AG10803 (cell line): ENCODE results near the gene LRP1.

Source experiments
- DNase-seq: peaks from one replicate; pipeline ENCODE4 v3.0.0; 2010; ENCODE audit warnings: low read depth
- H3K4me3 ChIP-seq: 2 replicates; pipeline ENCODE4 v1.5.1; 2011; ENCODE audit warnings: mild to moderate bottlenecking, low read length, control low read depth
- TF ChIP-seq, protein P1 (sequence below): conservative IDR thresholded peaks from 2 replicates; pipeline ENCODE4 v1.5.1; 2011; ENCODE audit warnings: mild to moderate bottlenecking, low read length, control low read depth, inconsistent platforms

The LRP1 gene

DNA sequence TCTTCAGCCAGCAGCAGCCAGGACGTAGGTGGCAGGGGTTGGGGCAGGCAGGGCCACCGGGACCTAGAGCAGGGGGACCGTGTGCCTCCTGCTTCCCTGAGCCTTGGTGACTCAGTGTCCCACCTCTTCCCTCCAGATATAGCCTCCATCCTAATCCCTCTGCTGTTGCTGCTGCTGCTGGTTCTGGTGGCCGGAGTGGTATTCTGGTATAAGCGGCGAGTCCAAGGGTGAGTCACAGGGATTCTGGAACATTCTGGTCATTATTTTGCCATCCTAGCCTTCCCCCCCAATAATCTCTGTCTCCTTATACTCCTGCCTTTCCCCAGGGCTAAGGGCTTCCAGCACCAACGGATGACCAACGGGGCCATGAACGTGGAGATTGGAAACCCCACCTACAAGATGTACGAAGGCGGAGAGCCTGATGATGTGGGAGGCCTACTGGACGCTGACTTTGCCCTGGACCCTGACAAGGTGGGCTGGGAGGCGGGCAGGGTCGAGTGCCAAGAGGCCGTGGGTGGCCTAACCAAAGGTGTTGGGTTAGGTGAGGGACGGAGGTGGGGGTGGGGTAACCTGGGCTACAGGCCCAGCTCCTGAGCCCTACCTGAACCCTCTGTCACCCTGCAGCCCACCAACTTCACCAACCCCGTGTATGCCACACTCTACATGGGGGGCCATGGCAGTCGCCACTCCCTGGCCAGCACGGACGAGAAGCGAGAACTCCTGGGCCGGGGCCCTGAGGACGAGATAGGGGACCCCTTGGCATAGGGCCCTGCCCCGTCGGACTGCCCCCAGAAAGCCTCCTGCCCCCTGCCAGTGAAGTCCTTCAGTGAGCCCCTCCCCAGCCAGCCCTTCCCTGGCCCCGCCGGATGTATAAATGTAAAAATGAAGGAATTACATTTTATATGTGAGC lies 83.8 kb downstream of the LRP1 start:
- TF ChIP-seq, protein P1, sequence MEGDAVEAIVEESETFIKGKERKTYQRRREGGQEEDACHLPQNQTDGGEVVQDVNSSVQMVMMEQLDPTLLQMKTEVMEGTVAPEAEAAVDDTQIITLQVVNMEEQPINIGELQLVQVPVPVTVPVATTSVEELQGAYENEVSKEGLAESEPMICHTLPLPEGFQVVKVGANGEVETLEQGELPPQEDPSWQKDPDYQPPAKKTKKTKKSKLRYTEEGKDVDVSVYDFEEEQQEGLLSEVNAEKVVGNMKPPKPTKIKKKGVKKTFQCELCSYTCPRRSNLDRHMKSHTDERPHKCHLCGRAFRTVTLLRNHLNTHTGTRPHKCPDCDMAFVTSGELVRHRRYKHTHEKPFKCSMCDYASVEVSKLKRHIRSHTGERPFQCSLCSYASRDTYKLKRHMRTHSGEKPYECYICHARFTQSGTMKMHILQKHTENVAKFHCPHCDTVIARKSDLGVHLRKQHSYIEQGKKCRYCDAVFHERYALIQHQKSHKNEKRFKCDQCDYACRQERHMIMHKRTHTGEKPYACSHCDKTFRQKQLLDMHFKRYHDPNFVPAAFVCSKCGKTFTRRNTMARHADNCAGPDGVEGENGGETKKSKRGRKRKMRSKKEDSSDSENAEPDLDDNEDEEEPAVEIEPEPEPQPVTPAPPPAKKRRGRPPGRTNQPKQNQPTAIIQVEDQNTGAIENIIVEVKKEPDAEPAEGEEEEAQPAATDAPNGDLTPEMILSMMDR = peak; percentile 14; the same call in 1 of the 2 replicates
- DNase-seq = no peak
- no peak overlapping the region for H3K4me3 ChIP-seq

DNA sequence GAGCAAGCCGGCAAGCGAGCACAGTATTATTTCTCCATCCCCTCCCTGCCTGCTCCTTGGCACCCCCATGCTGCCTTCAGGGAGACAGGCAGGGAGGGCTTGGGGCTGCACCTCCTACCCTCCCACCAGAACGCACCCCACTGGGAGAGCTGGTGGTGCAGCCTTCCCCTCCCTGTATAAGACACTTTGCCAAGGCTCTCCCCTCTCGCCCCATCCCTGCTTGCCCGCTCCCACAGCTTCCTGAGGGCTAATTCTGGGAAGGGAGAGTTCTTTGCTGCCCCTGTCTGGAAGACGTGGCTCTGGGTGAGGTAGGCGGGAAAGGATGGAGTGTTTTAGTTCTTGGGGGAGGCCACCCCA lies 84.4 kb downstream of the LRP1 start:
- no peak for DNase-seq
- no peak overlapping the region for H3K4me3 ChIP-seq
- TF ChIP-seq, protein P1 = no peak

DNA sequence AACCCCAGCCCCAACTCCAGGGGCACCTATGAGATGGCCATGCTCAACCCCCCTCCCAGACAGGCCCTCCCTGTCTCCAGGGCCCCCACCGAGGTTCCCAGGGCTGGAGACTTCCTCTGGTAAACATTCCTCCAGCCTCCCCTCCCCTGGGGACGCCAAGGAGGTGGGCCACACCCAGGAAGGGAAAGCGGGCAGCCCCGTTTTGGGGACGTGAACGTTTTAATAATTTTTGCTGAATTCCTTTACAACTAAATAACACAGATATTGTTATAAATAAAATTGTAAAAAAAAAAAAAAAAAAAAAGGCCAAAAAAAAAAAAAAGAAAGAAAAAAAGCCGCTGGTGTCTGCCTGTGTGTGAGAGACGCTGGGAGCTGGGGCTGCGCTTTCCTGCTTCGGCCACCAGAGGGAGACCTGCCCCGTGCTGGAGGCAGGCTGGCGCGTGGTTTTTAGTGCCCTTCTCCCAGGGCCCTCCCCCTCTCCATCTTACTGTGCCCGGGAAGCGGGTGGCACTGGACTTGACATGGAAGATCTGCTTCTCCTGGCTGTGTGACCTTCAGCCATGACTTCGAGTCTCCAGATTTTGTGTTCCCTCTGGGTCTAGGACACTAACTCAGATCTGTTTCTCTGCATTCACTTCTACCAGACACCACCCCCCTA lies 84.9 kb downstream of the LRP1 start:
- peak; percentile 86 for DNase-seq
- TF ChIP-seq, protein P1 = peak; percentile 88
- H3K4me3 ChIP-seq = no peak overlapping the region

DNA sequence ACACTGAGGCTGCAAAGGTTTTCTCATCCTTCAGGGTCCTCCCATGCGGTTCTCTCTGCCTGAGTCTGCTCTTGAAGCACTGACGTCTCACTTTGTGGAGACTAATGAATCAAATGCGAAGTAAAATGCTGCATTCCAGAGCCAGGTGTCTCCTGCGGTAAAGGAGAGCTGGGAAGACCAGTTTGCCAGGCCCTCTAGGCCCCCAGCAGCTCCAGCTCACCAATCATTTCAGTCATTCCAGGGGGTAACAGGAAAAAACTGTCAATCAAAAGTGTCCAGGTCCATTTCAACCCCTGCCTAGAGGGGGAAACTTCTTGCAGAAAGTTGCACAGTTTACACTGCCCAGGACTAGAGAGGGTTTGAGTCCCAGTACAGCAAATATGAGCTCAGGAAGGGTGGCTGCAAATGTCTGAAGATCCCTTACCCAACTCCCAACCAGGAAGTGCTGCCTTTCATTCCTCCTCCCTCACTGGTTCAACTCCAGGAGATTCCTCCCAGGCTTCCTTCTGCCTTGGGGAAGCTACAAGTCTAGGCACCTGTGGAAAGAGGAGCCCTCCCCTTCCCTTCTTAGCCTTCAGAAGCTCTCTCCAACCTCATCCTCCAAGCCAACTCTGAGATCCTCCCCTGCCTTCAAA lies 85.6 kb downstream of the LRP1 start:
- TF ChIP-seq, protein P1 = no peak
- DNase-seq = peak; percentile 41
- H3K4me3 ChIP-seq = no peak overlapping the region

DNA sequence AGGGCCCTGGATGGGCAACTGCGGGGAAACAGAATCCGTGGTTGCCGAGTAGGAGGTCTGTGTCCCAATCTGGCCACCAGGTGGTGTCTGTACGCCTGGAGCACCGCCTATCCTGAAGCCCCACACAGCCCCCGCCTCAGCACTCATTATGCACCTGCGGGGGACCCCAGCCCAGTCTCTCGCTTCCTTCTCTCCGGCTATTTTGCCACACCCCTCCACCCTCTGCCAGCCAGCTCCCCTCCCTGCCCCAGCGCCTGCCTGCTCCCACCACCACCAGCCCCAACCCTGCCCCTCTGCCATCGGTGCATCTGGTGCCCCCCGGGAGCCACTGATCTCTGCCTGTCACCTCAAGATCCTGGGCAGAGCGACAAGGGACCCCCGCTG lies 86.1 kb downstream of the LRP1 start:
- DNase-seq = peak; percentile 49
- TF ChIP-seq, protein P1 = peak; percentile 70
- H3K4me3 ChIP-seq = no peak overlapping the region

DNA sequence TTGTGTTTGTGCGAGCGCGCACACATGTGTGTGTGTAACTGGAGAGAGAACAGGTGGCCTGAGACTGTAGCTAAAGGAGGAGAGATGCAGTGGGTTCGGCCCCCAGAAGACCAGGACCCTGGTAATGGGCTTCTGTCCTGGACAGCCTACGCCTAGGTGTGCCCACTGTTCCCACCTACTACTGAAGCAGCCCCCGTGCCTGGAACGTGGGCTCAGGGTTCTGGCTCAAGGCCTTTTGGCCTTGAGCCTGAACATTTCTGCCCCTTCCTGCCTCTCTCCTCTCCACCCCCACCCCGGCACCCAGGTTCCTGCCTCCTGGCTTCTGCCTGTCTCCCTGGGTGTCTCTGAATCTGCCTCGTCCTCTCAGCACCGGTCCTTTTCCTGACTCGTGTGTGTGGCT lies 86.8 kb downstream of the LRP1 start:
- TF ChIP-seq, protein P1 = no peak
- no peak overlapping the region for H3K4me3 ChIP-seq
- no peak for DNase-seq
